BE2C (cell line): Measurements from ENCODE around the gene NXPH2.
A peak's percentile ranks its signal among the peaks of the same experiment; 100 is the strongest.

Source experiments
- DNase-seq: peaks from one replicate; pipeline ENCODE4 v3.0.0-alpha.2; 2020
- H3K27me3 ChIP-seq: fragments of 250-450 bp; sonication (Bioruptor Pico); 2 replicates; pipeline ENCODE4 v1.5.1; 2020; ENCODE audit warnings: mild to moderate bottlenecking
- H3K36me3 ChIP-seq: fragments of 250-450 bp; sonication (Bioruptor Pico); 2 replicates; pipeline ENCODE4 v1.5.1; 2020; ENCODE audit warnings: mild to moderate bottlenecking
- H3K4me1 ChIP-seq: fragments of 250-450 bp; sonication (Bioruptor Pico); 2 replicates; pipeline ENCODE4 v1.5.1; 2020
- H3K4me3 ChIP-seq: 2 replicates; pipeline ENCODE4 v1.5.1; 2011; ENCODE audit warnings: low read depth, low read length
- H3K9me3 ChIP-seq: fragments of 250-450 bp; sonication (Bioruptor Pico); 2 replicates; pipeline ENCODE4 v1.5.1; 2020
- CTCF ChIP-seq: IDR thresholded peaks from 2 replicates; pipeline ENCODE4 v1.5.1; 2012; ENCODE audit warnings: mild to moderate bottlenecking, low read depth, low read length

NXPH2 gene

GRCh38 chr2:138720035-138720838 lies 60.0 kb downstream of the NXPH2 start:
- H3K27me3 ChIP-seq, result no peaks in the 10 kb centered on the region
- H3K4me3 ChIP-seq, result no peak overlapping the region
- no peaks in the 10 kb centered on the region for H3K4me1 ChIP-seq
- no peaks in the 10 kb centered on the region for H3K36me3 ChIP-seq
- no peak for DNase-seq
- no peaks in the 10 kb centered on the region for H3K9me3 ChIP-seq
- no peak for TF ChIP-seq CTCF

GRCh38 chr2:138718405-138718804 lies 61.8 kb downstream of the NXPH2 start:
- Histone ChIP-seq H3K4me1 (no peaks in the 10 kb centered on the region), H3K36me3 (no peaks in the 10 kb centered on the region), H3K9me3 (no peaks in the 10 kb centered on the region), H3K27me3 (no peaks in the 10 kb centered on the region), H3K4me3 (no peak overlapping the region)
- DNase-seq, result no peak
- no peak for TF ChIP-seq CTCF

GRCh38 chr2:138716183-138716582 lies 64.0 kb downstream of the NXPH2 start:
- DNase-seq, result no peak
- H3K27me3 ChIP-seq, result no peaks in the 10 kb centered on the region
- no peak overlapping the region for H3K4me3 ChIP-seq
- no peaks in the 10 kb centered on the region for H3K4me1 ChIP-seq
- no peaks in the 10 kb centered on the region for H3K36me3 ChIP-seq
- TF ChIP-seq CTCF, result peak; percentile 28; the same call in 1 of the 2 replicates
- no peaks in the 10 kb centered on the region for H3K9me3 ChIP-seq

GRCh38 chr2:138713504-138713903 lies 66.7 kb downstream of the NXPH2 start:
- no peak overlapping the region for H3K4me3 ChIP-seq
- no peak for DNase-seq
- H3K9me3 ChIP-seq, result no peaks in the 10 kb centered on the region
- no peaks in the 10 kb centered on the region for H3K4me1 ChIP-seq
- TF ChIP-seq CTCF, result no peak
- H3K27me3 ChIP-seq, result no peaks in the 10 kb centered on the region
- no peaks in the 10 kb centered on the region for H3K36me3 ChIP-seq

GRCh38 chr2:138713069-138713496 lies 67.1 kb downstream of the NXPH2 start:
- Histone ChIP-seq H3K27me3 (no peaks in the 10 kb centered on the region), H3K9me3 (no peaks in the 10 kb centered on the region), H3K4me1 (no peaks in the 10 kb centered on the region), H3K4me3 (no peak overlapping the region), H3K36me3 (no peaks in the 10 kb centered on the region)
- no peak for DNase-seq
- TF ChIP-seq CTCF, result no peak

- TF ChIP-seq CTCF, result no peak
- H3K4me1 ChIP-seq, result no peaks in the 10 kb centered on the region
- no peaks in the 10 kb centered on the region for H3K9me3 ChIP-seq
- no peaks in the 10 kb centered on the region for H3K36me3 ChIP-seq
- no peak overlapping the region for H3K4me3 ChIP-seq
- H3K27me3 ChIP-seq, result no peaks in the 10 kb centered on the region
- no peak for DNase-seq
These were observed 67.8 kb downstream of the NXPH2 start for GRCh38 chr2:138712212-138712979.
